ENCODE measurements around the gene P4HA3.

The P4HA3 gene

GRCh38 chr11:74262725-74263124 is 48.7 kb downstream of the P4HA3 start:
- no peak for DNase-seq (ENCODE audit: low spot score)

GRCh38 chr11:74257959-74258553 is 53.4 kb downstream of the P4HA3 start:
- DNase-seq (ENCODE audit: low spot score) = no peak

GRCh38 chr11:74256378-74257133 is 54.9 kb downstream of the P4HA3 start:
- DNase-seq (ENCODE audit: low spot score) = no peak

DNA sequence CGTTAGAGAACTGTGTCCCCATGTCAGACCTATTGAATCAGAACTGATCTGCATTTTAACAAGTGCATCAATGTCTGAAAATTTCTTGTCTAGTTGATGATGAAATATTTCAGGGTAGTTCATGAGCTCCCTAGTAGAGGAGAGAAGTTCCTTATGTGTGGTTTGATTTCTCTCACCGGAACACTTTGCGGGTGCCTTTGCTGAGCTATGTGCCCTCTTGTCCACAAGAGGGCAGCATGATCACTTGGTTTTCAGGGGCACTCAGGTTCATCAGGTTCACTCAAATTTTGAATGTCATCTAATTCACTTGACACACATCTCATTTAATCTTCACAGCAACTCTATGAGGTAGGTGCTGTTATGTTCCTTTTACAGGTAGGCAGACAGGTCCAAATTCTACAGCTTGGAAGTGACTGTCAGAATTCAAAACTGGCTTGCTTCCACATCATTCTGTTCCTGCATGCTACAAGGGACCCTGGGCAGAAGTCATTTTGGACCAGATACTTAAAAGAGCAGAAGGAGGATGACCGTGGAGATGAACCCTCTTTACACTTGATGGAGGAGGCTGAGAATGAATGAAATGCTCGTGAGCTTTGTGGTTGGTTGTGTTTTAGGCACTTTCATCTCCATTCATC is 55.6 kb downstream of the P4HA3 start:
- peak; percentile 63 for DNase-seq (ENCODE audit: low spot score)

DNA sequence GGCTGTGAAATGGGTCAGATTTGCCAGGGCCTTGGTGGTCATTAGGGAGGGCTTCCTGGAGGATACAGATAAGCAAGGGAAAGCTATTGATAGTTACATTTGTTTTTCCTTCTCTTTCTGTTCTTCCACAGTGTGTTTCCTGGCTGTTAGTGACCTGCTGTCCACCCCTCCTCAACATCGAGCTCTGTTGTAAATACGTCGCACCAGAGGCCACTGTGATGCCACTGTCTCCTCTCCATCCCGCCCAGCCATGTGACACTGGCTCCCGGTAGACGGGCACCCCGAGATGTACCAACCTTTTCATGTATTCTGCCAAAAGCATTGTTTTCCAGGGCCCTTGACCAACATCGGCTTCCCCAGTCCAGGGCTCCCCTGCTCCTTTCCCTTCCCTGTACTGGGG is 58.1 kb downstream of the P4HA3 start:
- DNase-seq (ENCODE audit: low spot score) = no peak

DNA sequence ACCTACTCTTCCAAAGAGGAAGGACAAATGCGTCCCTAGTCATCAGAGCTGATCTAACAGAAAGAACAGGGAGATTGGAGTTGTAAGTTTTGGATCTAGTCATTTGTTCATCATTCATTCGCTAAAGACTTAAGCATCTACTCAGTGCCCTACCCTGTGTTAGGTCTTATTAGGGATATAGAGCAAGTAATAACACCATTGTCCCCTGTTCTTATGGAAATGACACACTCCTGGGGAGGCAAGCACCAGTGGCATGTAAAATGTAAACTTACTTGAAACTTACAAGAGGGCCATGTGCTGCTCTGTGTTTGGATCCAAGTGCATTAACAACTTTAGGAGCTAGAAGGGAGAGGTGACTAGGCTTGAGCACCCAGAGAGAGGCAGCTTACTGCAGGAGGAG is 61.9 kb downstream of the P4HA3 start:
- no peak for DNase-seq (ENCODE audit: low spot score)

DNA sequence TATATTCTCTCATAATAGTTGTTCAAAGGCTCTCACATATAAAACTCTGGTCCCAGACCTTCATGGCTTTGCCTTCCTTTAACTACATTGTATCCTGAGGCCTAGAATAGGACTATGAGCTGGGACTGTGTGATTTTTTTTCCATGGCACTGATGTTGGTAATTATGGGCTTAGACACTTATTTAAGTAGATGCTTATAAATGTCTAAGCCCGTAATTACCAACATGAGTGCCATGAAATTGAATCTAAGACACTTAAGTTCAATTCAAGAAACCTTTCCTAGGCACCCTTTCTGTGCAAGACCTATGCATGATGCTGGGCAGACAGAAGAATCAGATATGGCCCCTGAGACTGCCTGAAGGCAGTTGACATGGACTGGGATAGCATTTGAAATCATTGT is 63.0 kb downstream of the P4HA3 start:
- no peak for DNase-seq (ENCODE audit: low spot score)

DNA sequence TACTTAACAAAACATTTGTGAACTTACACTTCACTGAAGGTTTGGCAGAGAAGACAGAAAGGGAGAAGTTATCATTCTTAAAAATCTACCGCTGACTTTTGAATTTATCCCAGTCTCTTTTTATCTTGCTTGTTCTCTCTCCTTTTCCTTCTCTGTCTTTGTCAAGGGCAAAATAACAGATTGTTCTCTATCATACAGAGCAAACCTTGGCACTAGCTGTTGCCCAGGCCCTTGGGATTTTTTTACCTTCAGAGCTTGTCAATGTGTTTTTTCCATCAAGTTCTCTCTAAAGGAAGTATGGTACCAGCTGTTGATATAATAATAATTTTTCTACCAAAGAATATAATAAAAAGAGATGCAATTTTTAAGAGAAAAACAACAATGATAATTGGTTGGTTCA is 73.2 kb downstream of the P4HA3 start:
- no peak for DNase-seq (ENCODE audit: low spot score)

- no peak for DNase-seq (ENCODE audit: low spot score)
Measured at GRCh38 chr11:74237541-74237940, 73.9 kb downstream of the P4HA3 start.

DNA sequence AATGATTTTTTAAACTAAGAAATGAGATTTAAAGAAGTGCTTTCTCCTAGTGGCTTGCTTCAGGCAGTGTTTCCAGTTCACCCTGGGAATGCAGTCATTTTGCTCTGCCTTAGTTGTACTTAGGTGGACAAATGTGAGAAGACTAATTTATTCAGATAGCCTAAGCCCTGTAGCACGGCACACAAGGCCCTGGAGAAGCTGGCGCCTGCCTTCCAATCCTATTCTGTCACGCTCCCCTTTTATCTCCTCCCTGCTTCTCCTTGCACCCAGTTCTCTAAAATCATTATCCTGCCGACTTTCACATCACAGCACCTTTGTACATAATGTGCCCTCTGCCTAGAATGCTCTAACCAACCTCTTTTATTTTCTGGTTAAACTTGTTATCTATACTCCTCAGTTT is 76.3 kb downstream of the P4HA3 start:
- no peak for DNase-seq (ENCODE audit: low spot score)

DNA sequence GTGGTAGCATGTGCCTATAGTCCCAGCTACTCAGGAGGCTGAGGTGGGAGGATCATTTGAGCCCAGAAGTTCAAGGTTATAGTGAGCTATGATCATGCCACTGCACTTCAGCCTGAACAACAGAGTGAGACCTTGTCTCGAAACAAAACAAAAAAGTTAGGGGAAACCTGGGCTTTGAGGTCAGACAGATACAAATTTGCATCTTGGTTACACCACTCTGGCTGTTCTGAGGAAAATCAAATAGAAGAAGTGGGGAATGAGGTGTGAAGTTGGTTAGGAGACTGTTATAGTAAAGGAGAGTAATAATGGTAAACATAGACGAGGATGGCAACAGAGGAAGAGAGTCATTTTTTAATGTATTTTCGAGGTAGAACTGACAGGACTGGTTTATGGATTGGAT is 77.8 kb downstream of the P4HA3 start:
- DNase-seq (ENCODE audit: low spot score) = no peak

DNA sequence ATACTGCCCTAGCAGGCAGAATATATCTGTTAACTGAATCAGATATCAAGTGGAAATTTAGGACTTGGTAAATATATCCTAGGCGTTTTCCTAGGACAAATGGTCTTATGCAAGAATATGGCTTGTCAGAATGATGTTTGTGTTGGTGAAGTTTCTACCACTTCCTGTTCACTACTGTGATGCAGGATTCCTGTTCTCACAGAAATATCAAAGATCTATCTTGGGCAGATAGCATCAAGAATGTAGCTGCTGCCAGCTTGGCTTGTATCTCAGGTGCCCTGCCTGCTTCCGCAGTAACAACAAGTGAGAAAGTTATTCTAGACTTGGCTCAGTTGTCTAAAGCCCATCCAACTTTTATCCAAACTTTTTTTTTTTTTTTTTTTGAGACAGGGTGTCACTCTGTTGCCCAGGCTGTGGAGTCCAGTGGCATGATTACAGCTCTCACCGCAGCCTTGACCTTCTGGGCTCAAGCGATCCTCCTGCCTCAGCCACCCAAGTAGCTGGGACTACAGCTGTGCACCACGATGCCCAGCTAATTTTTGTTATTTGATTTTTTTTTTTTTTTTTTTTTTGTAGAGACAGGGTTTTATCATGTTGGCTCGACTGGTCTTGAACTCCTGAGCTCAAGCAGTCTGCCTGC is 79.0 kb downstream of the P4HA3 start:
- DNase-seq (ENCODE audit: low spot score) = peak; percentile 31

- no peak for DNase-seq (ENCODE audit: low spot score)
Measured at GRCh38 chr11:74226907-74227306, 84.5 kb downstream of the P4HA3 start.

DNA sequence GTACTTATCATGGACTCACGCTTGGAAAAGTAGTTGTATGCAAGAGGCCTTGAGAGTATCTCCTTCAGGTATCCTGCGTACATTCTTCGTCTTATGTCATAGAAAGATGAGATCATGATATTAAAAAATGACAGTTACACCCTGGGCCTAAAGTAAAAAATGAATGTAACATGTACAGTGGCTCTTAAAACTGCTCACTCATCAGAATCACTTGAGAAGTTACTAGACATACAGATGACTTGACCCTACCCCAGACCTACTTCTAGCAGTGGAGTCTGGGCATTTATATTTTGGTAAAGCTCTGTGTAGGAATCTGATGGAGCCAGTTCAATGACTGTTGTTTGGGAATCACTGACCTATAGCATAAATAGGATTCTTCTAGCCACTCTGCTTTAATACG is 85.9 kb downstream of the P4HA3 start:
- DNase-seq (ENCODE audit: low spot score) = no peak

DNA sequence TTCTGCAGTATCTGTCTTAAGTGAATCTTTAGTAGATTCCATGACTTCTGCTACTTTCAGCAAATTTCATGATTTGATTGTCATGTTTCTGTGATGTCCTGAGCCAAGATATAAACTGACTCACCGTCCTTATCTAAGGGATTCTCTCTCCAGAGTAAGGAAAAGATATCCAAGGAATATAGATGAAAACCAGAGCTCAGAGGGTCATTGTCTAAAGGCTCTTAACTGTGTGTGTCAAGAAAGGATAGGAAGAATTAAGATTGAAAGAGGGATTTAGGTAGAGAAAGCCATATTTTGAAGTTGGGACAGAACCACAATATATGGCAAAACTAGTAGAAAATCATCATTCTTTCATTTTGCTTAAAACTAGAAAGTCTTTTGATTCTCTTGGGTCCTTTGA is 89.6 kb downstream of the P4HA3 start:
- no peak for DNase-seq (ENCODE audit: low spot score)

DNA sequence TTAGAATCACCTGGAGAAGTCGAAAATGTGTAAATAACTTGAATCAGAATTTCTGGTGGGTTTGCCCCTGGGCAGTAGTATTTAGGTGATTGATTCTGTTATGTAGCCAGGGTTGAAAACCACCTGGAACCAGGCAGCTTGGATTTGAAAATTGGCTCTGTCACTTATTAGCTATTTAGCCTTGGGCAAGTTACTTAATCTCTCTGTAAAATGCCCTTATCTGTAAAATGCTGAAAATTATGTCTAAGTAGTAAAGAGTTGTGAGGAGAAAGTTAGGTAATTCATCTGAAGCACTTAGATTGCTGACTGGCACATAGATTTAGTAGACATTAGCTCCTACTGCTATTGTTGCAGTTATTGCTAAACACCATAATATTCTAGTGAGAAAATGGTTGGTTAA is 91.1 kb downstream of the P4HA3 start:
- no peak for DNase-seq (ENCODE audit: low spot score)

Data from CD4-positive, alpha-beta T cell treated with Interleukin-2 at 100 ng/mL for 4 hours (primary cell).